NCI-H2081 treated with DMSO at 0.1 percent for 48 hours (cell line): ENCODE measurements around the gene MPND.

Experiments
- DNase-seq: peaks from one replicate; lab custom pipeline; 2025; lab: John Stamatoyannopoulos, UW

Gene MPND

DNA sequence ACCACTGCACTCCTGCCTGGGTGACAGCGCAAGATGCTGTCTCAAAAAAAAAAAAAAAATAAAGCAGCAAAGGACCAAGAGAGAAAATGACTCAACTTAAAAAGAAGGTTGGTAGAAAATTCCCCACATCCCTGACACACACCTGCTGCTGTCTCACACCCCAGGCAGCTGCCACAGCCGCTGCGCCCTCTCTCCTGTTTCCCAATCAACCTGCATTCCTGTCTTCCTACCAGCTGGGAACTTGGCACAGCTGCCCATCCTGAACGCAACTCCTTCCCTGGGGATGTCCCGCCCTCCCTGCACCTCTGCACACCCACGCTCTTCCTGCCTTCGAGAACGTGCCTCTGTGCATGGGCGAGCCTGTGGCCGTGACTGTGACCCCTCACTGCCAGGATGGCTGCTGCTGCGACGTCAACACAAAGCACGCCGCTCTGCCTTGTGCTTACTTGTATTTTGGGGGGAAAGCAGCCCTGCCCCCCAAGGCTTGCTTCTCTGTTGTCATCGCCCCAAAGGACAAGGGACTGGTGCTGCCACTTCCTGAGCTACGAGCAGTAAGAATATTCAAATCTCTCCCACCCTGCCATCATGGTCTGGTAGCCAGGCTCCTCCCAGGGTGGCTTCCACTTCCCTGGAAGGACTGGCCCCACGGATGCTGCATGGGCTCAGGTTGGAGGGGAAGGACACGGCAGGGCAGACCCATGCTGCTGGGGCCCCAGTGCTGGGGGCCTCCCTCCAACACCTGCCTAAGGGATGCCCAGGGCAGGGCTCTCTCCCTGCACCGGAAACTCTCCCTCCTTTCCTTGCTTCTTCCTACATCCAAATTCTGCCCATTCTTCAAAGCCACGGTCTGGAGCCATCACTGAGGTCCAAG is 36.3 kb downstream of the MPND start:
- no peak for DNase-seq

DNA sequence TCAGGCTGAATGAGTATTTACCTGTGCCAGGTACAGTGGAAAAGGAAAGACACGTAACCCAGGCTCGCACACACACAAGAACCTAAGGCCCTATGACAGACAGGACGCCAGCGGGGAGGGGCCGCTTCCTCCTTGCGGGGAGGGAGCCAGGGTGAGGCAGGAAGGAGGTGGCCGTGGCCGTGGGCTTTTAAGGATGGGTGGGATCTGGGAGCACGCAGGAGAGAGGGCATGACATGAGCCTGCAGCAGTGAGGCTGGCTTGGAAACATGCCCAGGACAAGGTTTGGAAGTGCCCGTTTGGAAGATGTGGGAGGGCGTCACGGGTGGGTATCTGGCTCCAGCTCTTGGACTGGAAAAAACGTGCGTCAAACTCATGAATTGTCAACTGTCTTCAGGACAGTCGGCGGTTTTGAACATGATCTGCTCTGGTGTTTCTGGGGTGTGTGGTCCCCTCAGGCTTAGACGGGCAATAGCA is 36.9 kb downstream of the MPND start:
- no peak for DNase-seq

DNA sequence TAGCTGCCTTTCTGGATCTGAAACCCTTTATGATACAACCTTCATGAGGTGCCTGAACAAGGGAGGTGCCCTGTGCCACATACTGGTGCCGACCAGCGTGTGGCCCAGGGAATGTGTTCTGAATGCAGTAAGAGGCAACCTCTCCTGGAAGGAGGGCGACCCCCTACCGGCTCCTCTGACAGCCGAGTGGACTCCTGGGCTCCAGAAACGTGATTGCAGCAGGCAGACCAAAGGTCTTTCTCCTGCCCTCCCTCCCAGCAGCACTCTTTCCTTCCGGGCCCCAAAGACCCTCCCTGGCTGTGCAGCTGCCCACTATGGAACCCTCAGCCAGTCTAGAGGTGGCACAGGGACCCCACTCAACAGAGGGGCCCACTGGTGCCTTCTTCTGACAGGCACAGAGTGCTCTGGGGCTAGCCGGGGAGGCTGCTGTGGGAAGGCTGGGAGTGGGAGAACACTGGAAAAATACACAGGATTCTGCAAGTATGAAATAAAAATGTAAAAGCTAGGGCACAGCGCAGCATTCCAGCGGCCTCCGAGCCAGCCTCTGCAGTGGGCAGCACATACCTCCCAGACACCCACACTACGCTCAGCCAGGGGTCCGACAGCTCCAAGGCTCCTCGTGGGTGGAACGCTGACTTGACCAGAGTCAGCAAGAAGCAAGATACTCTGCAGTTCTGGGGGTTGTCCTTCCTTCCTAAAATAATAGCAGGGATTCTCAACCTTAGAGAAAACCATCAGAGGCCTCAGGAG is 42.1 kb downstream of the MPND start:
- no peak for DNase-seq

DNA sequence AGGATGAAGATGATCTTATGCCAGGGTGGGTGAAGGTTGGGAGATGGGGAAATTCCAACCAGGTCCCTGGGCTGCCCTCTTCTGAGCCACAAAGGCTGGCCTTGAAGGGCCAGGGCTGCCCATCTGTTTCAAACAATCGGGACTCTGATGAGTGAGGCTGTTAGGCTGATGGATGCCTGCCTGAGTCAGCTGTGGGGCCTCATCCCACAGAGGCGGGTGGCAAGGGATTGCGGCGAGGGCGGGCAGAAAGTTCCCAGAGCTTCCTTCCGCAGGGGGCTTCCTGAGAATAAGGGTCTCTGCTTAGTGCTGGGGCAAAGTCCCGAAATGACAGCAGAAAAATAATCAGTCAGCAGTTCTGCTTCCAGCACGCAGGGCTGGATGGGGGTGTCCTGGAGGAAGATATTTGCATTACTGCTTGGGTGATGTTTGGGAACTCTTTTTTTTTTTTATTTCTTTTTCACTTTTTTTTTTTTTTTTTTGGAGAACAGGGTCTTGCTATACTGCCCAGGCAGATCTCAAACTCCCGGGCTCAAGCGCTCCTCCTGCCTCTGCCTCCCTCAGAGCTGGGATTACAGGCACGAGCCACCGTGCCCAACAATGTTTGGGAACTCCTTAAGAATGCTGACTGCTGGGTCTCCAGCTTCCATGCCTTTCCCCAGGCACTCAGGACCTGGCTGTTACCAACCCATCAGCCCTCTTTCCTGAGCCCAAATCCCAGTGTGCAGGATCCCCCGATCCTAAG is 42.9 kb downstream of the MPND start:
- no peak for DNase-seq

DNA sequence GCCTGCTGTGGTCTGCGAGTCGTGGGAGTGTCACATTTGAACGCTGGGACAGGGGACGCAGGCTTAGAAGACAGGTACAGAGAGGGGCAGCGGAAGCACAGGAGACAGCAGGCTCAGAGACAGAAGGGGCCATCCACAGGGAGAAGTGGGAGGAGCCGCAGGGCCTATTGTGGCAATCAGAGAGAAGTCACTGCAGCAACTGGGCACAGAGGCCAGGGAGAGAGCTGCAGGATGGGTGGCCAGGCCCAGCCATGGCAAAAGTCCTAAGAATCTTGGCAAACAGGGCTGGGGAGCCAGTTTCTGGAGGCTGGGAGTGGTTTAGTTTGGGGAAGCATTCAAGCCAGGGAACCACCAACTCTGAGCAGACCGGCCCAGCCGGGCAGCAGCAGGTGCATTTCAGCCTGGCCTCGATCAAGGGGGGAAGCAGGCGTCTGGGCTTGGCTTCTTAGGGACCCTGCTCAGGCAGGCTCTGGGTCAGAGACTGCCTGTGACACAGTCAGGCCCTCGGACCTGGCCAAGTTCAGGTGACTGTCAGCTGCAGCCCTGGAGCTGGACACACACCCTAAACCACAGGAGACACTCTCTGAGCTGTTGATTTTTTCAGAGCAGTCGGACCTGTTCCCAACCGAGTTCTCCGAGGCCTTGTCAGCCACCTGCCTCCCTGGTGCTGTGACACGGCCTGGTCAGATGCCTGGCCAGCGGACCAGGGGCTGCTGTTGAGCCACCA is 45.1 kb downstream of the MPND start:
- no peak for DNase-seq

DNA sequence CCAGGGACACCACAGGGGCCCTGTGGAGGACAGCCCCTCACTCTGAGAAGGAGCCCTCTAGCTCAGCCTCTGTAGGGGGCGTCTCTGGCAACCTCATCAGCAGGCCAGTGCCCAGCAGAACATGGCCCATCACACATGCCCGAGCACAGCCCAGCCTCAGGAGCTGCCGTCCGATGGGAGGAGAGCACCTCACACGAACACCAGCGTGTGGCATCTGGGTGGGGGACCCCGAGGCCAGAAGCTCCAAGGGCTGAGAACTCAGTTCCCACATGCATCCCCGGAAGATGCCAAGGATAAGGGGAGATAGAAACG is 45.7 kb downstream of the MPND start:
- DNase-seq, result no peak

DNA sequence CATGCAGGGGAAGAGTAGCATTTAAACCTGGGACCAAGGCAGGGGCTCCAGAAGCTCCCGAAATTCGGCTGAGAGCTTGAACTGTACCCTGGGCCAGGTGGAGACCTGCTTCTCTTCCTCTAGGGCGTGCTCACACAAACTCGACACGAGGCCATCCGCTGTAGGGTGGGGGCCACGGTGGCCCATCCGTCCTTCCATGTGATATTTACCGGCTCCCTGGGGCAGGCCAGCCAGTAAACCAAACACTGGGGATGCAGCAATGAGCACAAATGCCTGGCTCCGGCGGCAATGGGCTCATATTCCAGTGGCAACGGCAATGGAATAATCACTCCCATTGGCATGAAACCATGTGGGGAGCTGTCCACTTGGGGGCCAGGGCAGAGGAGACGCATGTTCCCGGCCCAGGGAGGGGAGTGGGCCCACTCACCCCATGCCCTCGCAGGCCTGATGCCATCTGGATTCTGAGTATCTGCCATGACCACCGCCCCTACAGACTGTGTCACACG is 46.2 kb downstream of the MPND start:
- no peak for DNase-seq

DNA sequence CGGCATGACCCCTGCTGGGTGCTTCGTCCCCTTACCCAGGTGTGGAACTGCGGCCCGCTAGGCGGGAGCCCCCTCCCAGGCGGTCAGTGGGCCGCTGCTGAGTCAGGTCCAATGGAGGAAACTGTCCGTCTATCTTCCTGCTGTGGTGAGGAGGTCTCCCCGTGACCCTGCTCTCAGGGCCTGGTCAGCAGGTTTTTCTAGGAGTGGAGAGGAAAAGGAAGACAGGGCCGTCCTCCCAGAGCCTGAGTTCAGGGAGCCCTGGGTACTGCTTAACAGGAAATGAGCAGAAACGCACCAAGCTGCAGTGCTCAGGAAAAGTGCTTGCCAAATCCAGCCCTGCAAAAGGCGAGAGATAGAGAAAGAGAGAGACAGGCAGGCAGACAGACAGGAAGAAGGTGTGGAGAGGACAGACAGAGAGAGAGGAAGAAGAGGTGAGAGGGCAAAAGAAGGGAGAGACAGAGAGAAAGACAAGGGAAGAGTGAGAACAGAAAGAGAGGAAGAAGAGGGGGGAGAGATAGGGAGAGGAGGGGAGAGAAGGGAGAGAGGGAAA is 46.7 kb downstream of the MPND start:
- no peak for DNase-seq

DNA sequence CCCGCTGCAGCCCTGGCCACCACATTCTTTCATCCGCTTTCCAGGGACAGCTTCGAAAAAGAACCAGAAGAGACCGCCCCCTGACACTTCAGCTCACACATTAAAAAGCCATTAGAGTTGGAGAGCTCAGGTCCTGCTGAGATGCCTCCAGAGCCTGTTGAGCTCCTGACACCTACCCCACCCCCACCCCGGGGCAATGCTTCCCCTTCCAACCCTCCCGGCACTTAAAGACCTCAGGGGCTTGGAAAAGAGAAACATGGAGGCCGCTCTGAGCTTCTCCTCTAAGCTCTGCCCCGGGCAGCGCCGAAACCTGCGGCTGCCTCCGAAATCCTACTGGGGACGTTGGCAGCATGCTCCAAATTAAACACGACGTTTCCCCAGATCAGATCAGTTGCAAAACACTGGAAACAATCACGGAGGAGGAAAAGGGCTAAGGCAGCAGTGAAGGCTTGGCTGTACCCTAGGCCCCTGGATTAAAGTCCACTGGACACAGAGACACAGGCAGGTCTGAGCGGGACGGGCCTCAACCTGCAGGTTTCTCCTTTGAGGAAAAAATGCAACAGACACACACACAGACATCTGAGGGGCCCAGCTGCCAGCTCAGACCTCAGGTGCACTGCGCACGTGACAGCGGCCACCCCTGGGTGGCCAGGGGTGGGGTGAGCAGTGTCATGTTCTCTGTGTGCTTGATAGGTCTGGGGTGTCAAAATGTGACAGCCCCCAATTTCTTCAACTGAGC is 47.4 kb downstream of the MPND start:
- DNase-seq, result no peak

DNA sequence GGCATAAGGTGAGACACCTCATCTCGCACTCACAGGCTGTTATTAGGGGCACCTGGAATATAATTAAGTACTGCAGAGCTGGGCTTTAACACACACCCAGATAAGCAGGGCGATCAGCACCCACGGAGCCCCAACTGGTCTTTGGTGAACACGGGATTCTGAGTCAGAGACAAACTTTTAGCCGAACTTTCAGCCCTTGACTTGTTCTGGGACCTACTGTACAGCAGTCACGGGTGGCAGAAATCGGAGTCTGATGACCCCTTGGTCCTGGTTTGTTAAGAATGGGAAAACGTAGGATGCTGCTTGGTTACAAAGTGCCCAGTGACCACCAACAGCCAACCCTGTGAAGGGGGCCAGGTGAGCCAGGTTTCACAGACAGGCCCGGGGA is 47.9 kb downstream of the MPND start:
- DNase-seq, result no peak

DNA sequence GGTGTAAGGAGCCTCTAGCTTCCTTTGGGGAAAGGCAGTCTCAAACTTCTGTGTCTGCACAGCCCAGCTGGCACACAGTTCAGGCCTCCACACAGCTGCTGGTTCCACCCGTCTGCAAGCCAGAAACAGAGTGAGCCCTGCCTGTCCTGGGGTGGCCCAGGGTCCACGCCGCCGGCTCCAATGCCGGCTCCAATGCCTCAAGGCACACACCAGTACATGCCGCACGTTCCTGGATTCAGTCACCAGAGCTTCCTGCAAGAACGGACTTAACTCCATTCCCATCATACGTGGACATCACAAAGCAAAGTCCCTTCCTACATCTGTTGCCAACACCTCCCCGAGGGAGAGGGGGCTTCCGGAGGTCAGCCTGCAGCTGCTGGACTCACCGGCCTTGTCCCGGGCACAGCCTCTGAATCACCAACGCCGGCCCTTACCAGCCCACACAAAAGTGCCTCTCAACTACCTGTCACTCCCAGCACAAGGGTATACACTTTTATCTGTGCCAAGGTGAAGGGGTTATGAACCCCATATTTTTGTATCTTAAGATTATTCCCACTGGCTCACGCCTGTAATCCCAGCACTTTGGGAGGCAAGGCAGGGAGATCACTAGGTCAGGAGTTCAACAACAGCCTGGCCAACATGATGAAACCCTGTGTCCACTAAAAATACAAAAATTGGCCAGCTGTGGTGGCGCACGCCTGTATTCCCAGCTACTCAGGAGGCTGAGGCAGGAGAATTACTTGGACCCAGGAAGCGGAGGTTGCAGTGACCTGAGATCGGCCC is 48.5 kb downstream of the MPND start:
- DNase-seq, result no peak

DNA sequence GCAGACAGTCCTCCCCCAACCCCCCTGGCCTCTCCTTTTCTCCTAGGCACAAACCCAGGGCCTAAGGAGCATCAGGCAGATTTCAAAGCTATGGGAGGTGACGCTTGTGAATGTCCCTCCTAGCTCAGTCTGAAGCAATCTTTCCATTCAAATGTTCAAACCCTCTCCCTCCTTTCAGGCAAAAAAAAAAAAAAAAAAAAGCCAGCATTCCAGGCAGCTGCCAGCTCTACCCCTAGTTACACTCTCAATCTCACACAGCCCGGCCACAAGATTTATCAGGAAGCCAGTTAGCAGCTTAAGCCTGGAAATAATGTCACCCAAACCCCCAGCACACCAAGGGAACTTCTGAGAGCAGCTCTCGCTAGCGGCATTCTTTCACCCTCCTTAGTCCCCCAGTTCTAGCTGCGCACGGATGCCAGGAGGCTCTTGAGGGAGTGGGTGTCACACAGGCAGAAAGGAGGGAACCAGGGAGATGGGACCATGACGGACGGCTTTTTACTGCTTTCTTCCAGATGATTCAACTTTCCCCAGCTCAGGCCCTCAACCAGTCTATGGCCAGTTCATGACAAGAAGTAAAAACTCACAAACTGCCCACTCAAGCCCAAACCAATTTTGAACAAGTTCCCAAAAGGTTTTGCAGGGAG is 50.7 kb downstream of the MPND start:
- no peak for DNase-seq

DNA sequence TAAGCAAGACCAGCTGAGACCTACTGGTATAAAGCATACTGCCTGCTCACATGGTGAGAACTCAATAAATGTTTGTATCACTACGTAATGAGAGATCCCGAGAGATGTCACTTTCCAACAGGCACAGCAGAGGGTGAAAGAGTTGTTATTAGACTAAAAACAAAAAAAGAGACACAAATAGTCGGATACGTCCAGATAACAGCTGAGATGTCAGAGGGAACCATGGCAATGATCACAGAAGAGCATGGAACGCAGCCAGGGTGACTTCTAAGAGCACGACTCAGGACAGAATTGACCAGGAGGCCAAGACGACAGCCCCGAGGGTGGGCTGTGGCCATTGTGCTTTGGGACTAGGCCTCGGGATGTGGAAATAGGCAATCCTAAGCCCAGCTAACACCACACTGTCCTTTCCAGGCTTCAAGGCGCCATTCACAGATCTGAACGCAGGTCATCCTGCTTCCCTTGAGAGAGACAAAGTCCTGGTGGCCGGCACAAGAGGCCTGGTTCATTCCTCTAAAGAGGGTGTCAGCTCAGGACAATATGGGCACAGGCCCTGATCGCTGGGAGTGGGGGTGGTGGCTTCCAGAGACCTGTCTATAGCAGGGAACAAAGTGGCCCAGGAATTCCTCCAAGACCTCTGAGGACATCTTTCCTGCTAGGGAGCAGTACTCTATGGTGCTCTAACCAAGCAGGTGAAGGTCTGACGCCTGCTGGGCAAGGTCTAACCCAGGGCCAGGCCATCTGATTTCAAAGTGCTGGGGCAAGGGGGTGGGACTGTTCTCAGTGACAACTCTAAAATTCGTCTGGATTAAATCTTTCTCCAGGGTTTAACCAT is 53.8 kb downstream of the MPND start:
- DNase-seq, result no peak

DNA sequence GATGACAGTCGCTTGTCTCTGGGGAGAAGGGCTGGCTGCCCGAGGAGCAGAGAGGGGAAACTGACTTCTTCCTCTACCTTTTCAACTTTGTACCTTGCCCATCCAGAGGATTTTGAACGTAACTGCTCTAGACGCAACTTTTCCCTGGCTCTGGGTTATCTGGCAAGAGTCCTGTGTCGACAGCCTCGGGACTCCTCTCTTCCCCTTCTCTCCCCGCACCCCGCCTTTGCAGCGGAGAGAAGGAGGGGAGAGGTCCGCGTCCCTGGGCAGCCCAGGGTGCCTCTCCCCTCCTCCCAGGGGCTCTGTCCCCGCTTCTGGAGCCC is 56.4 kb downstream of the MPND start:
- no peak for DNase-seq

DNA sequence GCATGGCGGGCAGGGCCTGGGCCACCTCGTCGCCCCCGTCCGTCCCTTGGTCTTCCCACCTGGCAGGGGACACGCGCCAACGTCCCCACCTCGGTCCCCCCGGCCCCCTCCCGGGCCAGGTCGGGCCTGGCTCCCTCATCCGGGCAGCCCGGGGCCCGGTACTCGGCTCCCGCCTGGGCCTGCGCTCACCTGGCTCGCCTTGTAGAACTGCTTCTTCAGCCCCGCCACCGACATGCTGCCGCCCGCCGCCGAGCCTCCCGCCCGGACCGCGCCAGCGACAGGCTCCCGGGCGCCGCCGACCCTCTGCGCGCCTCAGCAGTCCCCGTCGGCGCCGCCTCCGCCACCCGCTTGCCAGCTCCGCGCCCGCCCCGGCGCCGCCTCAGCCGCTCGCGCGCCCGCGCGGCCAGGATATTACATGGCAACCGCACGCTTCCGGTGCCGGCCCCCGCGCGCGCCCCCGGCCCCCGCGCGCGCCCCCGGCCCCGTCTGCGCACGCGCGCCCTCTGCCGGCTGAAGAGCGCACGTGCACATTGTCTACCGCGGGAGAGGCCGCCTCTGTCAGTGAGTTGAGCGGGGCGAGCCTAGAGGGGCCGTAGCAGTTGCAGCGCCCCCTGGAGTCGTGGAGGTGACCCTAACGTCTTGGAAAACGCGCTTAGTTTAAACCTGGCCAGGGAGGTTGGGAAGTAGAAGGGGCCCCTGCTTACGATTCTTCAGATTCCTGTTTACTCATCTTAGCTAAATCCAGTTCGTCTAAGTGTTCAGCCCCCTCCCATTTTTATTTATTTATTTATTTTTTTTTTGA is 57.0 kb downstream of the MPND start, which contains the start of gene SH3GL1:
Gene SH3GL1 (minus strand): TSS at position 413 of the 802 bp plus-strand sequence. CDS start 179 bp downstream, at position 234.
- DNase-seq, result peak; percentile 61

DNA sequence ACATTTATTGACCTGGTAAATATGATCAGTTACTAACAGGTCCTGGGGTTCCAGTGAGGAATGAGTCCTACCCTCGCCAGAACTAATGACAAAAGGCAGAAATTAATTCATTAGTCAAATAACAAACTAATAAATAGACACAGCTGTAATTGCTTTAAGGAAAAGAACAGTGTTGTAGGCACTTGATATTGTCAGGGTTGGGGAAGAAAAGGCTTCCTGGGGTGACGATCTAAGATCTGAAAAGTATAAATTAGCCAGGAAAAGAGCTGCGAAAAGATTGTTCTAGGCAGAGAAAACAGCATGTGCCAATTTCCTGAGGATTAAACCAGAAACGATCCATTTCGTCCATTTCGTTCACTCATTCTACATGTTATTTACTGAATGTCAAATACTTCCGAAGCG is 58.4 kb downstream of the MPND start:
- no peak for DNase-seq

DNA sequence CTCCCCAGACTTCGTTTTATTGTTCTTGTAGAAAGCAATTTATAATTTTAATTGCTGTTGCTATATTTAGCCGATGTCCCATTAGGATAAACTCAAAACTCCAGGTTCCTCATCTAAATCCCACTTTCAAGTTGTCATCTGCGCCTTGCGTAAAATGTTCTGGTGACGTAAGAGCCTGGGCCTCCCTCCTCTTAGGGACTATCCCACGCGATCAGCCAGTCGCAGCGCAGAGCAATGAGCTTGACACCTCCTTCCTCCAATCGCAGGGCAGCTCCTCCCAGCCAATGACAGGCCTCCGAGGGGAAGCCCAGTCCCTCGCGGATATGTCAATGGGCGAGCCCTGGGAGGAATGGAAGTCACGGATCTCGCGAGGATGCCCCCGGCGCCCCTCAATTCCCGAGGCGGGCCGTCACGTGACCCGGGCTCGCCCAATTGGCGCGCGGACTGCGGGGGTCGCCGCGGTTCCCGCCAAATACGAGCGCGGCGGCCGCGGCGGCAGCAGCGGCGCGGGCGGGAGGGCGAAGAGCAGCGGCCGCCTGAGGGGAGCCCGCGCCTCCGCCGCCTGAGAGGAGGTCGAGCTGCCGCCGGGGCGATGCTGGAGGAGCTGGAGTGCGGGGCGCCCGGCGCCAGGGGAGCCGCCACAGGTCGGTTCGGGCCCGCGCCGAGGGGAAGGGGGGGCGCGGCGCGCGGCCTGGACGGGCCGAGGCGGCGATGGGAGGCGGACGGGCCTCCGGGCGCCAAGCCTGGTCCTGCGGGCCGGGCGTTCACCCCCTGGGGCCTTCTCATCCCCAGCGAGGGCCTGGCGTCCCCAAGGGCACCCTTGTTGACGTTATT is 59.0 kb downstream of the MPND start, which contains the start of gene CHAF1A:
Gene CHAF1A (plus strand): TSS at position 470 of the 834 bp plus-strand sequence. CDS start 123 bp downstream, at position 593.
- peak; percentile 98 for DNase-seq
